HG02623 (cell line): ENCODE data around the gene RAP1GAP2.

Experiments
- ATAC-seq: cut with Tn5 transposase; IDR thresholded peaks from one replicate; pipeline ENCODE4 v1.9.1; 2021; ENCODE audit warnings: moderate library complexity; ENCODE audit not compliant: unreplicated experiment

Gene RAP1GAP2

DNA sequence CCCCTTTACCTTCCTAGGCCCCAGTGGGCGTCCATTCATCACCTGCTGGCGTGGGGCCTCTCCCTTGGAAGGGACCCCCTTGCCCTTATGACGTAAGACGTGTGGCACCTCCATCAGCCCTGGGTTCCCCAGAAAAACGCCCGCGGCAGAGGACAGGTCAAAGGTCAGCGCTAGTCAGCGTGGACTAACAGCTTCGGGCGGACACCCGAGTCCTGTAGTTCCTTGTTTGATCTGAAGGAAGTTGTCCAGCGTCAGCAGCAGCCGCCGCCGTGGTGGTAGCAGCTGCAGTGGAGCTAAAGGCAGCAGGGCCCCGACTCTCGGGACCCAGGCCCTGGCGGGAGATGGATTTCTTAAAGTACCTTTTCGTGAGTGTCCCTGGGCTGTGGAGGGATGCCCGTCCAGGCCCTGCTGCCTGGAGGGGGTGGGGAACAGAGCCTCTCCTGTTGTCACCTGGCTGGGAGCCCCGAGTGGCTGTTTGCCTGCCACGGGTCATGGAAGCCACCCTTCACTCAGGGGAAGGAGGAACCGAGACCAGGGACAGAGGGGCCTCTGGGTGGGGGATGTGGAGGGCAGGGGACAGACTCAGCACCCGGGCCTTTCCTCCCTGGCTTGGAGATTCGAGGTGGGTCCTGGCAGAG is 143.6 kb downstream of the RAP1GAP2 start:
- ATAC-seq = no peak

DNA sequence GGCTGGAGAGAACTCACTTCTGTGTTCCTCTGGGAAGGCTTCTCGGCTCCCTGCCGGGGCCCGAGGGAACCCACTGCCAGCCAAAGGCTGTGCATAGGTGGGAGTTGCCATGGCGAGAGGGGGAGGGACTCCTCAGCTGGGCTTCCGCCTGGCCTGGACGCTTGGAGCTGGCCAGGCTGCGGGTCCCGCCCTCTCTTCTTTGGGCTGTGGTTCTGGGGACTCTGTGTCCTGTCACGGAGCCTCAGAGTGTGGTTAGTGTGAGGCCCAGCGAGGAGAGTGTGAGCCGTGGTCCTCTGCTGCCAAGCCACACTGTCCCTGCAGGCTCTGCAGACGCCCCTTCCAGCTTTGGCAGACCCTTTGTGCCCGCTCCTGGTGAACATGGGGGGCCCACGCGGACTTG is 144.1 kb downstream of the RAP1GAP2 start:
- no peak for ATAC-seq

GRCh38 chr17:2943981-2944380 is 147.7 kb downstream of the RAP1GAP2 start:
- ATAC-seq = no peak

DNA sequence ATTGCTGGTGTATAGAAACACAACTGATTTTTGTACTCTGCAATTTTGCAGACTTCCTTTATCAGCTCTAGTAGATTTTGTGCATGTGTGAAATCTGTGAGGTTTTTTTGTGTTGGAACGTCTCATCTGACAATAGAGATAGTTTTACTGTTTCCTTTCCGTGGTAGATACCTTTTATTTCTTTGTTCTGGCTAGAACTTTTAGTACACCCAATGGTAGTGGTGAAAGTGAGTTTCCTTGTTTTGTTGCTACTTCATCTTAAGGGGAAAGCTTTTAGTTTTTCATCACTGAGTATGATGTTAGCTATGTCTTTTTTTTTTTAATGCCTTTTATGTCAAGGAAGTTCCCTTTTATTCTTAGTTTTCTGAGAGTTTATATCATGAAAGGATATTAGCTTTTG is 149.1 kb downstream of the RAP1GAP2 start:
- ATAC-seq = no peak

GRCh38 chr17:2946144-2946543 is 149.9 kb downstream of the RAP1GAP2 start:
- no peak for ATAC-seq

DNA sequence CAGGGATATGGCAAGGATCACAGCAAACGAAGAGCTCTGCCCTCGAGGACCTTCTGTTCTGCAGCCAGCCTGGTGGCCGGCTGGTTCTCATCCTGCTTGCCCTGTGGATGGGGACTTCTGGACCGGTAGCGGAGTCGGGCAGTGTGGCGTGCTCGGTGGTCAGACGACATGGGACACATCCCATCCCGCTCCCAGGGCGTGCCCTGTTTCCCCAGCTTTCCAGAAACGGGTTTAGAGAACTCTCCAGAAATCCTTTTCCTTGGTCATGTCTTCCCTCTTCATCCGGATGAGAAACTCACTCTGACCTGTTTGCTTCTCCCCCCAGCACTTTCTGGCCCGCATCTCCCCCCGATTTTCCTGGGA is 151.3 kb downstream of the RAP1GAP2 start:
- no peak for ATAC-seq

DNA sequence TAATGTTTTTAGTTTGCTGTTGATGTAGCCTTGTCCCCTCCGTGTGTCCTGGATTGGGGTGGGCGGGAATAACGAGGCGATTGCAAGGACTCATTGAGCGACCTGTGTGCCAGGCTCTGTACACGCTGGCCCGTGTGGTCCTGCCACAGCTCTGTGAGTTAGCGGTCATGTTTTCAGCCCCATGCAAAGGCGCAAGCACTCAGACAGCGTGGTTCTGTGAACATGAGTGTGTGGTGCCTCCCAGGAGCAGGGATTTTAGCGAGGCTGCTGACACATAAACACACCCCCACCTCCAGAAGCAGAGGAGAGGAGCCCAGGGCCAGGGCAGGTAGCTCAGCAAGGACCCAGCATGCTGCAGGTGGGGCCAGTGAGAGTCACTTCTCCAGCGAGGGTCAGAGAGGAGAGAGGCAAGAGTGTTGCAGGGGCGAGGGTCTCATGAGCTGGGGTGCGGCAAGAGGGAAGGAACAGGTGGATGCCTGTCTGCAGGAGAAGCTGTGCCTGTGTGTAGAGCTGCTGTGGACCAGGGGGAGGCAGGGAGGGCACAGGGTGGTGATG is 151.8 kb downstream of the RAP1GAP2 start:
- no peak for ATAC-seq

DNA sequence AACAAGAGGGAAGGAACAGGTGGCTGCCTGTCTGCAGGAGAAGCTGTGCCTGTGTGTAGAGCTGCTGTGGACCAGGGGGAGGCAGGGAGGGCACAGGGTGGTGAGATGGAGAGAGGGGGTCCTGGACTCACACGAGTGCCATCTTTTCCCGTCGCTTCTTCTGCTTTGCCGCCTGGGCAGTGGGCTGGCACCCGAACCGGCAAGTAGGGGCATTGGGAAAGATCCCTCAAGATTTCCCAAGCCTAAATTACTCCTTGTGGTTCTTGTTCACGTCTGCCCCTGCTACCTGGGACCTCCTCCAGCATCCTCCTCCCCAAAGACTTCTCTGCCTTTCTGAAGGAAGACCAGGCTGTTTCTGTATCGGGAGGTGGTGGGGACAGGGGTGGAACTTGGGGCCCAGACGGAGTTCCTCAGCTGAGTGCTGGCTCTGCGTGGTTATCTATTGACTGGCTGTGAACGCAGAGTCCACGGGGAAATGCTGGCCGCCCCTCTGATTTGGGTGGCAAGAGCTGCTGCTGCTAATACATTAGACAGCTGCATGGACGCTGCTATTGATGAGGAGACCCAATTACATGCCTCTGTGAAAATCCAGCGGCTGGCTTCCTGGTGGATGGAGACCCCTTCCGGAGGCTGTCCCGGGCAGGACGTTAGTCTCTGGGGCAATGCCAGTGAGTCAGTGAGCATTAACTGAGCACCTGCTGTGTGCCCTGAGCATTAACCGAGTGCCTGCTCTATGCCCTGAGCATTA is 152.7 kb downstream of the RAP1GAP2 start:
- no peak for ATAC-seq

GRCh38 chr17:2949469-2950044 is 153.3 kb downstream of the RAP1GAP2 start:
- ATAC-seq = no peak

GRCh38 chr17:2950846-2951245 is 154.6 kb downstream of the RAP1GAP2 start:
- ATAC-seq = no peak

- no peak for ATAC-seq
These were observed 156.1 kb downstream of the RAP1GAP2 start for GRCh38 chr17:2952174-2952845.

- ATAC-seq = no peak
These were observed 158.7 kb downstream of the RAP1GAP2 start for GRCh38 chr17:2954898-2955445.

- ATAC-seq = no peak
These were observed 159.8 kb downstream of the RAP1GAP2 start for GRCh38 chr17:2955931-2956582.

DNA sequence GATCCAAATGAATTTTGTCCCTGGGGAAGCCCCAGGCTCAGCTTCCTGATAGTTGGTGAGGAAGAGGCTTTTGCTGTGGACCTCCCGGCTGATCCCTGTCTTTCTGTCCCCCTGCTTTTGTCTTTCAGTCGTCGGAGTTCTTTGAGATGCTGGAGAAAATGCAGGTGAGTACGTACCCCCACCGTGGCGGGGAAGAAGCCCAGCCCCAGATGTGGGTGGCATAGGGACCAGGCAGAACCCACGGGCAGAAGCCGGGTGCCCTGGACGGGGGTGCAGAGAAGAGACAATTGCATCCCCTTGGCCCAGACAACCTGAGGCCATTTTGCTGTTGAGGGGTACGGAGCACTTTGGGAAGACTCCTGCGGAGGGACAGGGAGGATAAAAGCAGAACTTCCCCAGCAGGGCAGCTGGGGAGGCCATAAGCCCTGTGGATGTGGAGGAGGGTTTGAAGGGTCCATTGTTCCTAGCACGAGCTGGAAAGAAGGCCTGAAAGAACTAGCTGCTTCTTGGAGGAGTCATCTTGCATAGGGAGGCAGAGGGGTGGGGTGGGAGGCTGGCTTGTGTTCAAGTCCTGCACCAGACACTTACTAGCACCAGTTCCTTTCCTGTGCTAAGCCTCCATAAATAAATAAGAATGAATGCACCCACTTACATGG is 161.5 kb downstream of the RAP1GAP2 start:
- ATAC-seq = no peak

DNA sequence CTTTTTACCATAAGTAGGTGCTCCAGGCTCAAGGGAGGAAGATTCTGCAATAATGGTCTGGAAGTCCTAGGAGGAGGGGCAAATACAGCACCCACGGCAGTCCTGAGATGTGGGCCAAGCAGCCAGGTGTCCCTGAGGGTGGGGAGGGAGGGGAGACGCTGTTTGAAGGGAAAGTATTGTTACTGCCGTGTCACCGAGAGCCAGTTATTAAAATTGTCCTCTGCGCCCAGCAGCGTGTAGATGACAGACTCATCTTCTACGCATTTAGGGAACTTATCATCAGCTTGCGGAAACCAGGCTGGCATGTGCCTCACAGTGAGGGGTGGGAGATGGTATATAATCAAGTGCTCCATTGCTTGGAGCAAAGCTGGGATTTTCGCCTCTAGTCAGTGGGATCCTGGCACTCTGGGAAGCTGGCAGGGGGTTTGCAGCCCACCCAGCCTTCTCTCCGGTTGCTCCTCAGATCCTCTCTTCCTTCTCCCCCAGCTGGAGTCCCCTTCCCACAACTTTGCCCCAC is 162.5 kb downstream of the RAP1GAP2 start:
- ATAC-seq = no peak

- ATAC-seq = no peak
These were observed 163.3 kb downstream of the RAP1GAP2 start for GRCh38 chr17:2959371-2960130.

DNA sequence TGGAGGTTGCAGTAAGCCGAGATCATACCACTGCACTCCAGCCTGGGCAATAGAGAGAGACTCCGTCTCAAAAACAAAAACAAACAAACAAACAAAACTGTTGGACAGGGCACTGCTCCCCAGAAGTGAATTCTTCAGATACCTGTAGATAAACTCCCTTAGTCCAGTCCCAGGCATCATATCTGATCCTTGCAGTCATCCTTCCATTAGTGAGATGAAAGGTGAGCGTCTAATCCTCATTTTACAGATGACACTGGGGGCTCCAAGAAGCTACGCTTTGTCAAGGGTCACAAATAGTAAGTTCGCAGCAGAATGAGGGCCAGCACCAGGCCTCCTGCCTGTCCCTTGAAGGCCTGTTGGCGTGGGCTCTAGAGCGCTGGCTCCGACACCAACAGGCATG is 165.2 kb downstream of the RAP1GAP2 start:
- ATAC-seq = no peak

GRCh38 chr17:2962236-2962635 is 166.0 kb downstream of the RAP1GAP2 start:
- ATAC-seq = no peak

- no peak for ATAC-seq
These were observed 166.5 kb downstream of the RAP1GAP2 start for GRCh38 chr17:2962729-2963128.
